Suprapubic skin (tissue), 4 donors: ENCODE results near the gene ZBTB8B.

Experiments used
- CTCF ChIP-seq, 2 donors: fragments of 200-600 bp in 1 of 2; fragments of 450-650 bp in 1 of 2; sonication (generic) in 1 of 2; IDR thresholded peaks; one replicate each; pipeline ENCODE4 v1.5.1; 2016 to 2019; ENCODE audit warnings: antibody characterized with exemption in 2 of 2, mild to moderate bottlenecking in 1 of 2, moderate library complexity in 1 of 2
- EP300 ChIP-seq: sonication (generic); formaldehyde crosslinking; IDR thresholded peaks from one replicate; pipeline ENCODE4 v1.6.1; 2017; ENCODE audit warnings: antibody characterized with exemption
- POLR2A ChIP-seq, 2 donors: fragments of 450-650 bp; IDR thresholded peaks; one replicate each; pipeline ENCODE4 v1.6.1; 2017; ENCODE audit warnings: antibody characterized with exemption in 2 of 2, mild to moderate bottlenecking in 2 of 2, moderate library complexity in 2 of 2
- POLR2AphosphoS5 ChIP-seq, 3 donors: sonication (generic); formaldehyde crosslinking; IDR thresholded peaks; one replicate each; pipeline ENCODE4 v1.6.1; 2017; ENCODE audit warnings: antibody characterized with exemption in 3 of 3

GRCh38 chr1:32431736-32432400 is 33.0 kb upstream of the ZBTB8B start:
- no peak for TF ChIP-seq CTCF (IDR thresholded peaks at IDR 0.05)
- no peak for TF ChIP-seq POLR2A (IDR thresholded peaks at IDR 0.05)
- no peak for TF ChIP-seq EP300
- TF ChIP-seq POLR2AphosphoS5 (IDR thresholded peaks at IDR 0.05), result no peak
